WTC11 (cell line): ENCODE measurements around the gene ADGRL3. TPM values are rescaled to one million over a fixed set of nuclear protein-coding genes. Genes with fewer than 3 reads are reported as not detected.

Experiments used
- ATAC-seq: fragments of 200-7000 bp; cut with Tn5 transposase; 2 replicates; pipeline ENCODE4 v1.10.0; 2021; ENCODE audit warnings: mild to moderate bottlenecking, moderate library complexity
- CTCF ChIA-PET: fragments of 300-600 bp; sonication (Branson Sonifier 250); formaldehyde crosslinking; loops from one replicate; lab custom pipeline; 2021; ENCODE audit warnings: antibody characterized with exemption; lab: Charles Lee
- POLR2A ChIA-PET: fragments of 350-600 bp; sonication (Branson Sonifier 250); formaldehyde crosslinking; loops from one replicate; lab custom pipeline; 2021; ENCODE audit warnings: antibody characterized with exemption; lab: Charles Lee
- DNase-seq: peaks from one replicate; pipeline ENCODE4 v3.0.0; 2021; ENCODE audit warnings: low spot score
- H3K27ac Mint-ChIP-seq: 2 replicates; pipeline ENCODE4 v1.8.0; 2021; ENCODE audit warnings: mixed read lengths
- H3K27me3 Mint-ChIP-seq: 2 replicates; pipeline ENCODE4 v1.8.0; 2021; ENCODE audit warnings: low read depth, mild to moderate bottlenecking, moderate library complexity, mixed read lengths
- H3K36me3 Mint-ChIP-seq: 2 replicates; pipeline ENCODE4 v1.8.0; 2021; ENCODE audit warnings: mixed read lengths
- H3K4me1 Mint-ChIP-seq: 2 replicates; pipeline ENCODE4 v1.8.0; 2022; ENCODE audit warnings: mixed read lengths
- H3K4me3 Mint-ChIP-seq: 2 replicates; pipeline ENCODE4 v1.8.0; 2021; ENCODE audit warnings: mild to moderate bottlenecking, moderate library complexity, mixed read lengths
- H3K9me3 Mint-ChIP-seq: 2 replicates; pipeline ENCODE4 v1.8.0; 2021; ENCODE audit warnings: mixed read lengths
- ATF1 ChIP-seq: sonication (generic); formaldehyde crosslinking; IDR thresholded peaks from 2 replicates; pipeline ENCODE4 v1.8.1; 2023; ENCODE audit warnings: mild to moderate bottlenecking, moderate library complexity, missing genetic modification reagents
- E2F5 ChIP-seq: sonication (generic); formaldehyde crosslinking; IDR thresholded peaks from 2 replicates; pipeline ENCODE4 v1.8.1; 2022; ENCODE audit warnings: mild to moderate bottlenecking, moderate library complexity, missing genetic modification reagents
- EMX1 ChIP-seq: fragments of 250-450 bp; sonication (Bioruptor Pico); IDR thresholded peaks from 2 replicates; pipeline ENCODE4 v1.8.0; 2021; ENCODE audit warnings: mild to moderate bottlenecking
- TEAD4 ChIP-seq: sonication (generic); formaldehyde crosslinking; IDR thresholded peaks from 2 replicates; pipeline ENCODE4 v1.8.0; 2022; ENCODE audit warnings: mild to moderate bottlenecking, missing genetic modification reagents
- ZBTB21 ChIP-seq: sonication (generic); formaldehyde crosslinking; IDR thresholded peaks from 2 replicates; pipeline ENCODE4 v1.8.1; 2023; ENCODE audit warnings: mild to moderate bottlenecking, missing genetic modification reagents, borderline replicate concordance
- ZNF281 ChIP-seq: sonication (generic); formaldehyde crosslinking; IDR thresholded peaks from 2 replicates; pipeline ENCODE4 v1.8.0; 2023; ENCODE audit warnings: mild to moderate bottlenecking, missing genetic modification reagents
- ZNF396 ChIP-seq: fragments of 250-450 bp; sonication (Bioruptor Pico); IDR thresholded peaks from 2 replicates; pipeline ENCODE4 v1.8.0; 2021; ENCODE audit warnings: mild to moderate bottlenecking, moderate library complexity, borderline replicate concordance
- ZNF416 ChIP-seq: fragments of 250-450 bp; sonication (Bioruptor Pico); IDR thresholded peaks from 2 replicates; pipeline ENCODE4 v1.9.0; 2021; ENCODE audit warnings: mild to moderate bottlenecking, inconsistent platforms
- ZNF512 ChIP-seq: sonication (generic); formaldehyde crosslinking; IDR thresholded peaks from 2 replicates; pipeline ENCODE4 v1.8.1; 2022; ENCODE audit warnings: missing genetic modification reagents, borderline replicate concordance
- total RNA-seq: library from RNA; stranded (reverse); gene quantifications from 3 replicates; pipeline ENCODE4 v1.2.3, GENCODE V29; 2021
- TF ChIP-seq, protein P1 (sequence below): fragments of 250-450 bp; sonication (Bioruptor Pico); IDR thresholded peaks from 2 replicates; pipeline ENCODE4 v1.9.0; 2021; ENCODE audit warnings: moderate library complexity, mild to moderate bottlenecking, inconsistent platforms, borderline replicate concordance
- TF ChIP-seq, protein P2 (sequence below): sonication (generic); formaldehyde crosslinking; IDR thresholded peaks from 2 replicates; pipeline ENCODE4 v1.8.1; 2023; ENCODE audit warnings: mild to moderate bottlenecking, missing genetic modification reagents
- TF ChIP-seq, protein P3 (sequence below): sonication (generic); formaldehyde crosslinking; IDR thresholded peaks from 2 replicates; pipeline ENCODE4 v1.8.1; 2023; ENCODE audit warnings: mild to moderate bottlenecking, missing genetic modification reagents, borderline replicate concordance
- TF ChIP-seq, protein P4 (sequence below): sonication (generic); formaldehyde crosslinking; IDR thresholded peaks from 2 replicates; pipeline ENCODE4 v1.8.1; 2023; ENCODE audit warnings: mild to moderate bottlenecking, moderate library complexity, missing genetic modification reagents

ADGRL3 gene
- total RNA-seq, 1 experiment from 2014 or later: 8.7 TPM

DNA sequence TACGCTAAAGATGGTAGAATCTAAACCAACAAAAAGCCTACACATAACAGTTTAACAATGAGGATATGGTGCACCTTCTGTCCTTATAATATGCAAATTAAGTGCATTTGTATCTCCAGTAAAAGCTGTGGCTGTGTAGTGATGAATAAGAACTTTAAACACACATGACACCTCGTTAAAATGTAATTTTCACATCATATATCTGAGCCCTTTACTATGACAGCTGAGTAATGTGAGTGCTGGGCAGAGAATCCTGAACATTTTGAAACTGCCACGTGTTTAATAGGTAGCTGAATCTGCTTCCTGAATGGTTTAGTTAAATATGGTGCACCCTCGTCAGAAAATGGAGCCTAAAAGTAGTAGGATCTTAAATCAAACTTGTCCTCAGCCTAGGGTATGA, 540.8 kb downstream of the ADGRL3 start:
- ChIA-PET POLR2A (interaction anchor here (0.6 kb wide), 1 partner anchor 49 kb away, joined by 4 read pairs; no protein-coding TSS in a partner anchor), CTCF (interaction anchor here (1.1 to 1.6 kb wide), 5 partner anchors 77 to 330 kb away, joined by 3 to 4 read pairs (median 4); no protein-coding TSS in a partner anchor)
- Mint-ChIP-seq H3K9me3 (peaks cover 29% of the 10 kb centered on the region), H3K4me3 (no peak overlapping the region; the same call in 1 of the 2 replicates), H3K27me3 (peaks cover 2% of the 10 kb centered on the region; the same call in 1 of the 2 replicates), H3K4me1 (peaks cover 19% of the 10 kb centered on the region), H3K27ac (peak overlapping the region; percentile 53; the same call in 1 of the 2 replicates), H3K36me3 (peaks cover 87% of the 10 kb centered on the region)
- ATAC-seq (no peak), DNase-seq (no peak)
- TF ChIP-seq ZNF512 (CRISPR knock-in tag) (no peak), ZBTB21 (CRISPR knock-in tag) (no peak), E2F5 (CRISPR knock-in tag) (no peak), ATF1 (CRISPR knock-in tag) (no peak)
- TF ChIP-seq, protein P1, sequence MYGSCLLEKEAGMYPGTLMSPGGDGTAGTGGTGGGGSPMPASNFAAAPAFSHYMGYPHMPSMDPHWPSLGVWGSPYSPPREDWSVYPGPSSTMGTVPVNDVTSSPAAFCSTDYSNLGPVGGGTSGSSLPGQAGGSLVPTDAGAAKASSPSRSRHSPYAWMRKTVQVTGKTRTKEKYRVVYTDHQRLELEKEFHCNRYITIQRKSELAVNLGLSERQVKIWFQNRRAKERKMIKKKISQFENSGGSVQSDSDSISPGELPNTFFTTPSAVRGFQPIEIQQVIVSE: no peak

DNA sequence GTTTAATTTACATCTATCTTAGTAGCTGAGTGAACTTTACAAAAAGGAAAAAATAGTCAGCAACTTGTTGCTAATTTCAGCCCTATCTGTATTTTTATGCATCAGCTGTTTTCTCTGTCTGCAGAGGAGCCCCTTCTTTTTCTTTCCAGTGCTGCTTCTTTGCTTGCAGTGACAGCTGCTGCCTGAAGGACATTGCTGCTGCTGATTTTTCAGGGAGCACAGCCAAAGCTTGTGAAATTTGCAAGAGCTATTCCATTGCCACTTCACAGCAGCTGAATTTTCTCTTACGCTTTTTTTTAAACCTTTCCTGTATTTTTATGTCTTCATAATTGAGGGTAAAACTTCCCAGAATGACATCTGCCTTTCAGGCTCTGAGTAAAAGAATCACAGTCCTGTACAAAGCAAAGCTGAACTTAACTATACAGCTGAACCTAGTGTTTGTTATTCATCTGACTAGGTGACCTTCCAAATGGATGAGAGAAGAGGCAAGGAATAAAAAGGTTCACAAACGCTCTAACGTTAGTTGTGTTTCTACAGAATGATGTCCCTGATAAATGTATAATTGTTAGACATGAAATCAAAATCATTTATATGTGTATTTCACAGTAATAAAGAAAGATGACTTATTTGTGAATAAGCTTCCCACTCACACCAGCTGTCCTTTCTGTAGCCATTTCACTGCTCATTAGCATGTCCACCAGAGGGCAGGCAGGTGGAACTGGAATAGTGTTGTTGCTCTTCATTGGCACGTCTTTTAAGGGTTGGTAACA, 541.4 kb downstream of the ADGRL3 start:
- Mint-ChIP-seq H3K9me3 (peaks cover 35% of the 10 kb centered on the region), H3K4me3 (no peak overlapping the region; the same call in 1 of the 2 replicates), H3K27ac (peak overlapping the region; percentile 71; the same call in 1 of the 2 replicates), H3K36me3 (peaks cover 88% of the 10 kb centered on the region), H3K27me3 (peaks cover 2% of the 10 kb centered on the region; the same call in 1 of the 2 replicates), H3K4me1 (peaks cover 19% of the 10 kb centered on the region)
- ATAC-seq (peak; percentile 82), DNase-seq (no peak)
- CTCF ChIA-PET: interaction anchor here (0.6 to 1.6 kb wide), 7 partner anchors 78 to 936 kb away, joined by 3 to 6 read pairs (median 4); no protein-coding TSS in a partner anchor
- POLR2A ChIA-PET: interaction anchor here (0.6 kb wide), 1 partner anchor 50 kb away, joined by 4 read pairs; no protein-coding TSS in a partner anchor
- TF ChIP-seq EMX1 (CRISPR knock-in tag) (no peak), TEAD4 (CRISPR knock-in tag) (no peak), ZNF512 (CRISPR knock-in tag) (no peak), ZNF416 (CRISPR knock-in tag) (no peak), ZNF396 (CRISPR knock-in tag) (no peak), ZNF281 (no peak)
- TF ChIP-seq, protein P2, sequence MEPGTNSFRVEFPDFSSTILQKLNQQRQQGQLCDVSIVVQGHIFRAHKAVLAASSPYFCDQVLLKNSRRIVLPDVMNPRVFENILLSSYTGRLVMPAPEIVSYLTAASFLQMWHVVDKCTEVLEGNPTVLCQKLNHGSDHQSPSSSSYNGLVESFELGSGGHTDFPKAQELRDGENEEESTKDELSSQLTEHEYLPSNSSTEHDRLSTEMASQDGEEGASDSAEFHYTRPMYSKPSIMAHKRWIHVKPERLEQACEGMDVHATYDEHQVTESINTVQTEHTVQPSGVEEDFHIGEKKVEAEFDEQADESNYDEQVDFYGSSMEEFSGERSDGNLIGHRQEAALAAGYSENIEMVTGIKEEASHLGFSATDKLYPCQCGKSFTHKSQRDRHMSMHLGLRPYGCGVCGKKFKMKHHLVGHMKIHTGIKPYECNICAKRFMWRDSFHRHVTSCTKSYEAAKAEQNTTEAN (CRISPR knock-in tag): no peak
- TF ChIP-seq, protein P3, sequence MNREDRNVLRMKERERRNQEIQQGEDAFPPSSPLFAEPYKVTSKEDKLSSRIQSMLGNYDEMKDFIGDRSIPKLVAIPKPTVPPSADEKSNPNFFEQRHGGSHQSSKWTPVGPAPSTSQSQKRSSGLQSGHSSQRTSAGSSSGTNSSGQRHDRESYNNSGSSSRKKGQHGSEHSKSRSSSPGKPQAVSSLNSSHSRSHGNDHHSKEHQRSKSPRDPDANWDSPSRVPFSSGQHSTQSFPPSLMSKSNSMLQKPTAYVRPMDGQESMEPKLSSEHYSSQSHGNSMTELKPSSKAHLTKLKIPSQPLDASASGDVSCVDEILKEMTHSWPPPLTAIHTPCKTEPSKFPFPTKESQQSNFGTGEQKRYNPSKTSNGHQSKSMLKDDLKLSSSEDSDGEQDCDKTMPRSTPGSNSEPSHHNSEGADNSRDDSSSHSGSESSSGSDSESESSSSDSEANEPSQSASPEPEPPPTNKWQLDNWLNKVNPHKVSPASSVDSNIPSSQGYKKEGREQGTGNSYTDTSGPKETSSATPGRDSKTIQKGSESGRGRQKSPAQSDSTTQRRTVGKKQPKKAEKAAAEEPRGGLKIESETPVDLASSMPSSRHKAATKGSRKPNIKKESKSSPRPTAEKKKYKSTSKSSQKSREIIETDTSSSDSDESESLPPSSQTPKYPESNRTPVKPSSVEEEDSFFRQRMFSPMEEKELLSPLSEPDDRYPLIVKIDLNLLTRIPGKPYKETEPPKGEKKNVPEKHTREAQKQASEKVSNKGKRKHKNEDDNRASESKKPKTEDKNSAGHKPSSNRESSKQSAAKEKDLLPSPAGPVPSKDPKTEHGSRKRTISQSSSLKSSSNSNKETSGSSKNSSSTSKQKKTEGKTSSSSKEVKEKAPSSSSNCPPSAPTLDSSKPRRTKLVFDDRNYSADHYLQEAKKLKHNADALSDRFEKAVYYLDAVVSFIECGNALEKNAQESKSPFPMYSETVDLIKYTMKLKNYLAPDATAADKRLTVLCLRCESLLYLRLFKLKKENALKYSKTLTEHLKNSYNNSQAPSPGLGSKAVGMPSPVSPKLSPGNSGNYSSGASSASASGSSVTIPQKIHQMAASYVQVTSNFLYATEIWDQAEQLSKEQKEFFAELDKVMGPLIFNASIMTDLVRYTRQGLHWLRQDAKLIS (CRISPR knock-in tag): no peak
- TF ChIP-seq, protein P4, sequence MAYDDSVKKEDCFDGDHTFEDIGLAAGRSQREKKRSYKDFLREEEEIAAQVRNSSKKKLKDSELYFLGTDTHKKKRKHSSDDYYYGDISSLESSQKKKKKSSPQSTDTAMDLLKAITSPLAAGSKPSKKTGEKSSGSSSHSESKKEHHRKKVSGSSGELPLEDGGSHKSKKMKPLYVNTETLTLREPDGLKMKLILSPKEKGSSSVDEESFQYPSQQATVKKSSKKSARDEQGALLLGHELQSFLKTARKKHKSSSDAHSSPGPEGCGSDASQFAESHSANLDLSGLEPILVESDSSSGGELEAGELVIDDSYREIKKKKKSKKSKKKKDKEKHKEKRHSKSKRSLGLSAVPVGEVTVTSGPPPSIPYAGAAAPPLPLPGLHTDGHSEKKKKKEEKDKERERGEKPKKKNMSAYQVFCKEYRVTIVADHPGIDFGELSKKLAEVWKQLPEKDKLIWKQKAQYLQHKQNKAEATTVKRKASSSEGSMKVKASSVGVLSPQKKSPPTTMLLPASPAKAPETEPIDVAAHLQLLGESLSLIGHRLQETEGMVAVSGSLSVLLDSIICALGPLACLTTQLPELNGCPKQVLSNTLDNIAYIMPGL (CRISPR knock-in tag): no peak
